Hematopoietic multipotent progenitor cell treated with erythropoietin and hydrocortisone succinate and interleukin-3 and kit ligand, for 4 days (in vitro differentiated cells): ENCODE results near the gene GTF3C4.

Source experiments
- DNase-seq: peaks from one replicate; pipeline ENCODE4 v3.0.0-alpha.2; 2015

GTF3C4 gene

GRCh38 chr9:132648685-132649084 lies 21.6 kb upstream of the GTF3C4 start:
- DNase-seq = no peak

GRCh38 chr9:132651259-132651658 lies 19.0 kb upstream of the GTF3C4 start:
- peak; percentile 62 for DNase-seq

GRCh38 chr9:132656299-132656698 lies 14.0 kb upstream of the GTF3C4 start:
- DNase-seq = no peak

GRCh38 chr9:132662152-132662945 lies 7.9 kb upstream of the GTF3C4 start:
- DNase-seq = no peak

GRCh38 chr9:132663117-132663516 lies 7.1 kb upstream of the GTF3C4 start:
- no peak for DNase-seq

GRCh38 chr9:132663851-132664250 lies 6.4 kb upstream of the GTF3C4 start:
- no peak for DNase-seq

GRCh38 chr9:132669319-132669697 lies 956 bp upstream of the GTF3C4 start:
- DNase-seq = no peak

GRCh38 chr9:132669698-132670456 lies 387 bp upstream of the GTF3C4 start, which contains the start of gene DDX31:
Gene DDX31, minus strand, starts transcription at chr9:132669983. Its CDS starts 49 bp downstream, at chr9:132669934.
- DNase-seq = peak; percentile 93

GRCh38 chr9:132671620-132672412 lies 1.6 kb downstream of the GTF3C4 start:
- peak; percentile 23 for DNase-seq

- no peak for DNase-seq
Measured at GRCh38 chr9:132672413-132672690, 2.1 kb downstream of the GTF3C4 start.

GRCh38 chr9:132673355-132673754 lies 3.1 kb downstream of the GTF3C4 start:
- peak; percentile 81 for DNase-seq

GRCh38 chr9:132674485-132674884 lies 4.2 kb downstream of the GTF3C4 start:
- DNase-seq = no peak

GRCh38 chr9:132677976-132678375 lies 7.7 kb downstream of the GTF3C4 start:
- no peak for DNase-seq

GRCh38 chr9:132679946-132680625 lies 9.8 kb downstream of the GTF3C4 start:
- no peak for DNase-seq

- DNase-seq = no peak
Measured at GRCh38 chr9:132681561-132681960, 11.3 kb downstream of the GTF3C4 start.

GRCh38 chr9:132683873-132684272 lies 13.6 kb downstream of the GTF3C4 start:
- DNase-seq = no peak

GRCh38 chr9:132690696-132691095 lies 20.4 kb downstream of the GTF3C4 start:
- DNase-seq = no peak

- DNase-seq = peak; percentile 62
Measured at GRCh38 chr9:132694144-132694543, 23.9 kb downstream of the GTF3C4 start.

- DNase-seq = peak; percentile 23
Measured at GRCh38 chr9:132697230-132697629, 27.0 kb downstream of the GTF3C4 start.

GRCh38 chr9:132698989-132699388 lies 28.7 kb downstream of the GTF3C4 start:
- DNase-seq = peak; percentile 5

GRCh38 chr9:132699956-132700355 lies 29.7 kb downstream of the GTF3C4 start:
- no peak for DNase-seq

GRCh38 chr9:132702254-132702653 lies 32.0 kb downstream of the GTF3C4 start:
- no peak for DNase-seq

- no peak for DNase-seq
Measured at GRCh38 chr9:132703336-132703735, 33.1 kb downstream of the GTF3C4 start.
